Endometrial microvascular endothelial cells (primary cell): Measurements from ENCODE around the gene MXRA5. TPM values are rescaled to one million over a fixed set of nuclear protein-coding genes. Genes with fewer than 3 reads are reported as not detected.
"Not testable (repeated sequence)": the region's sequence is repeated elsewhere in the genome, so short reads cannot be mapped to it uniquely, and the experiment has no call there.

Experiments
- in situ Hi-C: cut with HindIII; loops from 2 replicates; pipeline ENCODE4 v1.10.0; 2017; ENCODE audit warnings: low sequenced_read_pairs, low pct_unique_long_range_greater_than_20kb; ENCODE audit errors: inconsistent ontology term
- total RNA-seq: library from RNA; depleted of rRNA; stranded (reverse); fragments of >200 nt; gene quantifications from one replicate; pipeline ENCODE4 v1.2.3, GENCODE V29; 2015; ENCODE audit errors: inconsistent ontology term

The MXRA5 gene
- total RNA-seq, result not detected

GRCh38 chrX:3346501-3347259, at the start of gene MXRA5:
Gene MXRA5 (minus strand): TSS chrX:3346652. CDS start chrX:3343833, 2,819 bp downstream.
- in situ Hi-C loops, result no loop called here

GRCh38 chrX:3393581-3394111, 47.2 kb upstream of the MXRA5 start:
- in situ Hi-C loops, result no loop called here

GRCh38 chrX:3393178-3393577, 46.7 kb upstream of the MXRA5 start:
- in situ Hi-C loops, result no loop called here

- in situ Hi-C loops, result no loop called here
Measured at GRCh38 chrX:3388457-3388856, 42.0 kb upstream of the MXRA5 start.

DNA sequence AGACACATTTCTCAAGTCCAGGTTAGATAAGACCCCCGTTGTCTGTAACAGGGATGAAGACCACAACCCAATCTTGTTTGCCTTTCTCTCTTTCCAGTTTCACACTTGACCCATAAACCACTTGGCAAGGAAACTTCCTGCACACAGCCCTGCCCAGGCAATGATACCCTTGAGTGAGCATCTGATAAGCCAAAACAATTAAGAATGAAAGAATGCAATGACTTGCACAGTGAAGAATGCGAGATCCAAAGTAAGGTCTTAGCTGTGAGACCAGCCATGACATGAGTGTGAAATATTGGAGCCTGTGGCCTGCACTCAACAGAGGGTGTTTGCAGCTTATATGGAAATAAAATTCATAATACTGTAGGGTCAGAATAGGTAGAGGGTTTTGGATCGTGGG, 37.9 kb upstream of the MXRA5 start:
- in situ Hi-C loops, result no loop called here

- in situ Hi-C loops, result no loop called here
Measured at GRCh38 chrX:3380603-3381002, 34.2 kb upstream of the MXRA5 start.

DNA sequence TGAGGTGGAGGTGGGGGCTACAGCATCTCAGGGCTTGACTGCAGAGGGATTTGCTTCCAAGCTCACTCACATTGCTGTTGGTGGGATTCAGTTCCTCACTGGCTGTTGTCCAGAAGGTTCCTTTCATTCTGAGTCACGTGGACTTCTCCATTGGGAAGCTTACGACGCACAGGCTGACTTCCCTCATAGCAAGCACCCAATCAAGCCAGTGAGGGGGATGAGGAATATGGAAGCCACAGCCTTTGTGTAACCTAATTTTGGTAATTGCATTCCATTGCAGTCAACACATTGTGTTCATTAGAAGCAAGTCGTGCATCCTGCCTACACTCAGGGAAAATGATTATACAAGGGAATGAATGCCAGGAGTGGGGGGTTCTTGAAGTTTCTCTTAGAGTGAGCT, 32.7 kb upstream of the MXRA5 start:
- in situ Hi-C loops, result no loop called here

GRCh38 chrX:3378156-3378555, 31.7 kb upstream of the MXRA5 start:
- in situ Hi-C loops, result no loop called here

DNA sequence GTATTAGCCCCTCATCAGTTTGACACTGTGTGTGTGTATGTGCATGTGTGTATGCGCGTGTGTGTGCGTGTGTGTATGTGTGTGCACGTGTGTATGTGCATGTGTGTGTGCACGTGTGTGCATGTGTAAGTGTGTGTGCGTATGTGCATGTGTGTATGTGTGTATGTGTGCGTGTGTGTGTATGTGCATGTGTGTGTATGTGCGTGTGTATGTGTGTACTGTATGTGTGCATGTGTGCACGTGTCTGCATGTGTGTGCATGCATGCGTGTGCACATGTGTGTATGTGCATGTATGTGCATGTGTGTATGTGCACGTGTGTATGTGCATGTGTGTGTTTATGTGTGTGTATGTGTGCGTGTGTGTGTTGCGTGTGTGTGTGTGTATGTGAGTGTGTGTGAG, 31.1 kb upstream of the MXRA5 start:
- in situ Hi-C loops, result no loop called here

GRCh38 chrX:3375878-3376508, 29.5 kb upstream of the MXRA5 start:
- in situ Hi-C loops, result not testable (repeated sequence)

GRCh38 chrX:3374108-3374800, 27.8 kb upstream of the MXRA5 start:
- in situ Hi-C loops, result no loop called here

- in situ Hi-C loops, result no loop called here
Measured at GRCh38 chrX:3371163-3371562, 24.7 kb upstream of the MXRA5 start.

- in situ Hi-C loops, result no loop called here
Measured at GRCh38 chrX:3370656-3371055, 24.2 kb upstream of the MXRA5 start.

DNA sequence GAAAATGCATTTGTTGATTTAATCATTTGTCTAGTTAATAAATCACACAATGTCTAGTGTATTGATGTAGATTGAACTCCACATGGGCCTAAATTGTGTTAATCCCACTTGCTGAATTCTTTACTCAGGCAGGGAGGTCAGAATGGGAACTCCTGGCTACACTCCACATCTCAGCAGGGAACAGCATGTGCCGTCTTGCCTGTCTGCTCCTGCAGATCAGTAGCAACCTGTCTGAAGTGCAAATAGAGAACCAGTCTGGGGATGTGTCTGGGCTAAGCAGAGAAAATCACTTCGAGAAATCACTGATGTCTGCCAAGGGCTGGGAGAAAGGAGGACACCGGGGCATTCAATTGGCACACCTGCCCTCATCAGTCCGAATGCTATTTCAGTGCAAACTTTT, 16.5 kb upstream of the MXRA5 start:
- in situ Hi-C loops, result no loop called here

- in situ Hi-C loops, result no loop called here
Measured at GRCh38 chrX:3360881-3361280, 14.4 kb upstream of the MXRA5 start.

DNA sequence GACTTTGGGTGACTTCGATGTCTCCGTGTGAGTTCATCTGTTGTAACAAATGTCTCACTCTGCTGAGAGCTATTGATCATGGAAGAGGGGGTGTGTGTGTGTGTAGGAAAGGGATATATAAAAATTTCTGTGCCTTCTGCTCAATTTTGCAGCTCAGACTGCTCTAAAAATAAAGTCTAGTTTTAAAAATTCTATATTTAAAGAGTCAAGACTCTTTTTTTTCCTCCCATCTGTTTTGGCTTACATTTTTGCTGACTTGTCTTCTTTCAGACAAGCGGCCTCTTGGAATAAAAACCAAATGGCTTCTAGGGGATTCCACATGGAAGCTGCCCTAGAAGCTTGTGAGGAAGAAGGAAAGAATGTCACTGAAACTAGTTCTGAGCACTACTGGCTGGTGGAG, 6.3 kb upstream of the MXRA5 start:
- in situ Hi-C loops, result not testable (repeated sequence)

DNA sequence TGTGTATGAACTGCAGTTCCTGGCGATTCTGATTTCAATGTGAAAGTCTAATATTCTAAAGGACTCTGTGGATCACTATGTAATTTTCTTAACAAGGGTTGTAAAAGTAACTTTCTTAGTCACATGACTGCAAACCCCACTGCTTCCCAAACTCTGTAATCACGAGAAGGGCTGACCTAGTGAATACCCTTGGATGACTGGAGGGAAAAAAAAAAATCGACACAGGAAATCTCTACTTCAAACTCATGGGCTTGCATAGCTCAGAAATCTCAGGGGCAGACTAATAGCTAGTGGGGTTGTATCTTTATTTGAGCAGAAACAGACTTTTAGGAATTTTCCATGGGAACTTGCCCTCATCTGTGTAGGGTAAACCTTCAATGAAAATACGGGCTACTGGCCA, 4.8 kb upstream of the MXRA5 start:
- in situ Hi-C loops, result no loop called here

- in situ Hi-C loops, result no loop called here
Measured at GRCh38 chrX:3348191-3348590, 1.7 kb upstream of the MXRA5 start.

- in situ Hi-C loops, result no loop called here
Measured at GRCh38 chrX:3345281-3346191, 916 bp downstream of the MXRA5 start.
